Peyer's patch (tissue), 4 donors: ENCODE results near the gene LY6G6F. TPM values are rescaled to one million over a fixed set of nuclear protein-coding genes. Genes with fewer than 3 reads are reported as not detected.

Source experiments
- DNase-seq, 3 donors: peaks; one replicate each; pipeline ENCODE4 v3.0.0-alpha.2; 2017 to 2019
- H3K27ac ChIP-seq, 4 donors: fragments of 200-600 bp; sonication (generic); one replicate each; pipeline ENCODE4 v1.5.1; 2016 to 2019
- H3K27me3 ChIP-seq, 2 donors: fragments of 200-600 bp; sonication (generic); one replicate each; pipeline ENCODE4 v1.5.1; 2019
- H3K36me3 ChIP-seq, 3 donors: fragments of 200-600 bp; sonication (generic); one replicate each; pipeline ENCODE4 v1.5.1; 2016 to 2019
- H3K4me1 ChIP-seq, 4 donors: fragments of 200-600 bp; sonication (generic); one replicate each; pipeline ENCODE4 v1.5.1; 2016 to 2019
- H3K4me3 ChIP-seq, 4 donors: fragments of 200-600 bp; sonication (generic); 1 replicate in 3 of 4; 2 replicates in 1 of 4; pipeline ENCODE4 v1.5.1; 2016 to 2019; ENCODE audit warnings: mild to moderate bottlenecking in 1 of 4
- H3K9me3 ChIP-seq, 4 donors: fragments of 200-600 bp; sonication (generic); one replicate each; pipeline ENCODE4 v1.5.1; 2016 to 2019; ENCODE audit warnings: mild to moderate bottlenecking in 1 of 4
- POLR2A ChIP-seq, 2 donors: fragments of 450-650 bp; IDR thresholded peaks; one replicate each; pipeline ENCODE4 v1.5.1; 2017; ENCODE audit warnings: antibody characterized with exemption in 2 of 2, mild to moderate bottlenecking in 2 of 2, moderate library complexity in 2 of 2
- total RNA-seq, 4 donors: library from RNA; depleted of rRNA; stranded (reverse); fragments of >200 nt; gene quantifications; one replicate each; pipeline ENCODE4 v1.1.0, GENCODE V29; 2016
- TF ChIP-seq, protein P1 (sequence below), 6 experiments: fragments of 450-650 bp in 4 of 6; fragments of 200-600 bp in 2 of 6; sonication (generic) in 1 of 6; IDR thresholded peaks; one replicate each; pipeline ENCODE4 v1.5.1; 2017 to 2019; ENCODE audit warnings: antibody characterized with exemption in 6 of 6, mild to moderate bottlenecking in 3 of 6, moderate library complexity in 1 of 6

Gene LY6G6F
- total RNA-seq, 4 donors from 2014 or later, result not detected

DNA sequence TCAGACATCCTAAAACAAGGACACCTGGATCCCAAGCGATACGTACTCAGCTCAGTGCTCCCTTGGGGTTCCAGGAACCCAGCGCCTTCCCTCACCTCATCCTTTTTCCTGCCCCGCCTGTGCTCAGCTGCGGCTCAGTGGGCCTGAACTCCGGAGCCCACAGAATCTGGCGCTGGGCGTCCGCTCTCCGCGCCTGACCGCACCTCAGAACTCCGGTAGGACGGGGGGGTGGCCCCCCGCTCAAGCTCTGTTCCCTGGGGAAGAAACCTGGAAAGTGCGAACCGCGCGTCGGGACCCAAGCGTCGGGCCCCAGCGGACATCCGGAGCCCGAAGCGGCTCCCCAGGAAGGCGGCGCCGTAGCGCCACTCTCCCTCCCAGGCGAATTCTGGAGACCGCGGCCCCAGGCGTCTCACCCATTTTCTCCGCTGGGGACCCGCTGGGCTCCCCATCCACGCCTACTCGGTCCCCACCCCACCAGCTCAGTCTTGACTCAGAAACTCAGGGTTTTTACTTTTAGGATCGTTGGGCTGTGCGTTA lies 25.5 kb upstream of the LY6G6F start:
- TF ChIP-seq, protein P1, sequence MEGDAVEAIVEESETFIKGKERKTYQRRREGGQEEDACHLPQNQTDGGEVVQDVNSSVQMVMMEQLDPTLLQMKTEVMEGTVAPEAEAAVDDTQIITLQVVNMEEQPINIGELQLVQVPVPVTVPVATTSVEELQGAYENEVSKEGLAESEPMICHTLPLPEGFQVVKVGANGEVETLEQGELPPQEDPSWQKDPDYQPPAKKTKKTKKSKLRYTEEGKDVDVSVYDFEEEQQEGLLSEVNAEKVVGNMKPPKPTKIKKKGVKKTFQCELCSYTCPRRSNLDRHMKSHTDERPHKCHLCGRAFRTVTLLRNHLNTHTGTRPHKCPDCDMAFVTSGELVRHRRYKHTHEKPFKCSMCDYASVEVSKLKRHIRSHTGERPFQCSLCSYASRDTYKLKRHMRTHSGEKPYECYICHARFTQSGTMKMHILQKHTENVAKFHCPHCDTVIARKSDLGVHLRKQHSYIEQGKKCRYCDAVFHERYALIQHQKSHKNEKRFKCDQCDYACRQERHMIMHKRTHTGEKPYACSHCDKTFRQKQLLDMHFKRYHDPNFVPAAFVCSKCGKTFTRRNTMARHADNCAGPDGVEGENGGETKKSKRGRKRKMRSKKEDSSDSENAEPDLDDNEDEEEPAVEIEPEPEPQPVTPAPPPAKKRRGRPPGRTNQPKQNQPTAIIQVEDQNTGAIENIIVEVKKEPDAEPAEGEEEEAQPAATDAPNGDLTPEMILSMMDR (IDR thresholded peaks at IDR 0.05), result peak in 2 of 6 experiments; percentile 5 to 12
- no peak for TF ChIP-seq POLR2A (IDR thresholded peaks at IDR 0.05)

DNA sequence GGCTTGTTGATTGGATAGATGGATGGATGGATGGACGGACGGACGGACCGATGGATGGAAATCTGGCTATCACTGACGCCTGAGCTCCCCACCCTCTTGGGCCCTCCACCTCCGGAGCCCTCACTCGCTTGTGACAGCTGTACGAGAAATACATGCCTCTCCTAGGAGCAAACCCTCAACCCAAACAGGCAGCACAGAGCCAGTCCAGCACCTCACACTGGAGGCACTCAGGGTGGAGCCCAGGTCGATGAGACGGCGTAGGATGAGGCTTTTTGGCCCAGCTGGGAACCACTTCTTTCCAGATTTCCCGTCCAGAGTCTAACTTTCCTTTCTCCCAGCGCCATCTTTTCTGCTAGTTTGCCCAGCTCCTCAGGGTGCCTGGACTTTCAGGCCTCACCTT lies 23.1 kb upstream of the LY6G6F start:
- DNase-seq, result no peak
- H3K9me3 ChIP-seq, result no peaks in the 10 kb centered on the region
- no peak for TF ChIP-seq POLR2A (IDR thresholded peaks at IDR 0.05)
- TF ChIP-seq, protein P1 (IDR thresholded peaks at IDR 0.05), result no peak
- H3K36me3 ChIP-seq, result peaks cover 0 to 31% (median 0%) of the 10 kb centered on the region in 3 donors
- H3K4me3 ChIP-seq, result peak overlapping the region in 1 of 4 donors; percentile 45
- peaks cover 0 to 25% (median 3%) of the 10 kb centered on the region in 4 donors for H3K4me1 ChIP-seq
- peak overlapping the region in 3 of 4 donors; percentile 55 to 81 (median 70) for H3K27ac ChIP-seq
- no peaks in the 10 kb centered on the region for H3K27me3 ChIP-seq

More for the DNA sequence above, 25.5 kb upstream of the LY6G6F start:
- H3K9me3 ChIP-seq, result no peaks in the 10 kb centered on the region
- peaks cover 0 to 7% (median 0%) of the 10 kb centered on the region in 3 donors for H3K36me3 ChIP-seq
- peak overlapping the region; percentile 59 to 77 (median 69) for H3K27ac ChIP-seq
- peaks cover 0 to 25% (median 3%) of the 10 kb centered on the region in 4 donors for H3K4me1 ChIP-seq
- peak overlapping the region; percentile 41 to 69 (median 60) for H3K4me3 ChIP-seq
- peak; percentile 50 to 67 (median 65) for DNase-seq
- no peaks in the 10 kb centered on the region for H3K27me3 ChIP-seq

DNA sequence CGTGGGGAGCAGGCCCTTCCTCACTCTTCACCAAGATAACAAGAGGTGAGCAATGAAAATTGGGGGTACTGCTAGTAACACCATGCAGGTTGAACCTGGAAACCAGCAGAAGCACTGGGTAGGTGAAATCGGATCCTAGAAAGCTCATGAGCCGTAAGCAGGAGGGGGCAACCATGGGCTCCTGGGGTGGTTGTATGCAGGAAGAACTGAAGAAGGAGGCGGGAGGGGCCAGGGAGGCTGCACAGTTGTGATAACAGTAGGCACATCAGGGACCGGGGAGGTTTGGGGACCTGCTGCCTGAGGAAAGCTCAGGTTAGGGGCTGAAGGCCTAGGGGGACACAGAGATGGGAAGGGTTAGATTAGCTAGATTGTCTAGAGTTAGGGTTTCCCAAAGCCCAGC lies 20.2 kb upstream of the LY6G6F start:
- Histone ChIP-seq H3K36me3 (peaks cover 0 to 59% (median 0%) of the 10 kb centered on the region in 3 donors), H3K4me1 (peaks cover 0 to 16% (median under 1%) of the 10 kb centered on the region in 4 donors), H3K4me3 (no peak overlapping the region), H3K27ac (no peak overlapping the region), H3K9me3 (no peaks in the 10 kb centered on the region), H3K27me3 (no peaks in the 10 kb centered on the region)
- no peak for DNase-seq
- TF ChIP-seq, protein P1 (IDR thresholded peaks at IDR 0.05), result no peak
- no peak for TF ChIP-seq POLR2A (IDR thresholded peaks at IDR 0.05)

DNA sequence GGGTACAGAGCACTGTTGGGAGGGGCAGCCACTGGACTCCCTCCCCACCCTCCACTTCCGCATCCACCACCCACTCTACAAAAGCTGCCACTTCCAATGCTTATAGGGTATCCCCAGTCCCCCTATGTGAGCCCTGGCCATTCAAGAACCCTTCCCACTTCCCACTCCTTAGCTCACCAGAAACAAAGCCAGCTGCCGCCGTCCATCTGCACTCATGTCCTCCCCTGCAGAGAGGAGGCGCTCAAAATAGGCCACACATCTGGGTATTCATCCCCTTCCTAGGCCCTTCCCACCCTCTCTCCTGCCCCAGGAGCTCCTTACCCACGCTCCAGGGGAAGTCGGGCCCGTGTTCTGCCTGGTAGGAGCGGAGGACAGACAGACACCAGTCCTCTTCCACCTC lies 19.3 kb upstream of the LY6G6F start:
- DNase-seq, result no peak
- TF ChIP-seq, protein P1 (IDR thresholded peaks at IDR 0.05), result no peak
- TF ChIP-seq POLR2A (IDR thresholded peaks at IDR 0.05), result no peak
- H3K27ac ChIP-seq, result no peak overlapping the region
- H3K36me3 ChIP-seq, result peaks cover 0 to 68% (median 0%) of the 10 kb centered on the region in 3 donors
- no peaks in the 10 kb centered on the region for H3K27me3 ChIP-seq
- H3K4me3 ChIP-seq, result no peak overlapping the region
- H3K4me1 ChIP-seq, result peaks cover 0 to 8% (median 0%) of the 10 kb centered on the region in 4 donors
- no peaks in the 10 kb centered on the region for H3K9me3 ChIP-seq

DNA sequence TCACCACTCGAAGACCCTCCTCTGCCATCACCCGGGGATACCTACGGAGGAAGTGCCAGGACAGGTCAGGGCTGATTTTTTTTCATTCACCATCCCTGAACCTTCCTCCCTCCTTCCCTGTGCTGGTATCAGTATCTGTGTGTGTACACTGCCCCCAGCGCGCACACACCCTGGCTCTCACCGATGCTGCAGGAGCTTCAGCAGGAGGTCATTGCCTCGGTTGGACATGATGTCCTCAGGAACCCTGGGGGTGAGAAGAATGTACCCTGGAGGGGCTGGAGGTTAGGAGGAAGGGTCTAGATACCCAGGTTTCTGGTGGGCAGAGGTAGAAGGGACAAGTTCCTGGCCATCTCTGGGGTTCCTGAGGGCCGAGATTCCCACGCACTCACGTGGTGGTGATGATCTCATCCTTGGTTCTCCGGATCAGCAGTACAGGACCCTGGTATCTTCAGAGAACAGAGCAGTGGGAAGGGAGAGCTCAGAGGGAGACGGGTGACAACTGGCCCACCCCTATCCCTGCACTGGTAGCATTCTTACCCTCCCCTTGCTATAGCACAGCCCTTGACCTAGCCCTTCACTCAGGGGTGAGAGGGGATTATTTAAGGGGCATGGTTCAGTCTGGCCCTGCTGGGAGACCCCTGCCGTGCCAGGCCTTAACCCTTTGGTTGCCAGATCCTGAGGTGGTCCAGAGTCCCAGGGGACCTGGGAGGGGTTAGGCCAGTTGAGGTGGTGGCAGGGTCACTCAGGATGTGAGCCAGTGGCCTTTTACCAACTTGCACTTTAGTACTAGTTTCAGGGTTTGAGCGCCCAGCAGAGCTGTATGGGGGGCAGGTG lies 18.6 kb upstream of the LY6G6F start:
- Histone ChIP-seq H3K9me3 (no peaks in the 10 kb centered on the region), H3K27me3 (no peaks in the 10 kb centered on the region), H3K27ac (no peak overlapping the region), H3K4me1 (peaks cover 0 to 5% (median 0%) of the 10 kb centered on the region in 4 donors), H3K36me3 (peaks cover 0 to 75% (median 0%) of the 10 kb centered on the region in 3 donors), H3K4me3 (no peak overlapping the region)
- TF ChIP-seq POLR2A (IDR thresholded peaks at IDR 0.05), result no peak
- TF ChIP-seq, protein P1 (IDR thresholded peaks at IDR 0.05), result no peak
- no peak for DNase-seq
